Astrocyte (in vitro differentiated cells and primary cell): Measurements from ENCODE around the gene ARNT2. TPM values are rescaled to one million over a fixed set of nuclear protein-coding genes. Genes with fewer than 3 reads are reported as not detected.

Experiments used
- DNase-seq: peaks from one replicate; pipeline ENCODE4 v3.0.0-alpha.2; 2010; ENCODE audit warnings: low read depth
- FAIRE-seq: peaks from 2 replicates; lab custom pipeline; 2011; peaks lifted over from hg19 to GRCh38; lab: Jason Lieb, UNC
- H2AFZ ChIP-seq: 2 replicates; pipeline ENCODE4 v1.6.0; 2012; ENCODE audit warnings: low read depth, low read length, inconsistent platforms
- H3K27ac ChIP-seq: 2 replicates; pipeline ENCODE4 v1.5.1; 2011; ENCODE audit warnings: low read depth, low read length, inconsistent platforms
- H3K27me3 ChIP-seq: 2 replicates; pipeline ENCODE4 v1.6.0; 2011; ENCODE audit warnings: low read length, inconsistent platforms; ENCODE audit not compliant: insufficient read depth
- H3K36me3 ChIP-seq: 2 replicates; pipeline ENCODE4 v1.5.1; 2011; ENCODE audit warnings: low read length, inconsistent platforms; ENCODE audit not compliant: insufficient read depth
- H3K4me1 ChIP-seq: 2 replicates; pipeline ENCODE4 v1.5.1; 2011; ENCODE audit warnings: low read length, inconsistent platforms; ENCODE audit not compliant: insufficient read depth
- H3K4me2 ChIP-seq: 2 replicates; pipeline ENCODE4 v1.6.0; 2012; ENCODE audit warnings: low read length, inconsistent platforms
- H3K4me3 ChIP-seq: 2 replicates; pipeline ENCODE4 v1.5.1; 2011; ENCODE audit warnings: low read depth, mild to moderate bottlenecking, low read length, inconsistent platforms; ENCODE audit not compliant: insufficient read depth
- H3K79me2 ChIP-seq: 2 replicates; pipeline ENCODE4 v1.6.0; 2012; ENCODE audit warnings: mild to moderate bottlenecking, low read length, inconsistent platforms; ENCODE audit not compliant: insufficient read depth
- H3K9ac ChIP-seq: 2 replicates; pipeline ENCODE4 v1.6.0; 2012; ENCODE audit warnings: mild to moderate bottlenecking, low read length, inconsistent platforms
- H3K9me3 ChIP-seq: 2 replicates; pipeline ENCODE4 v1.5.1; 2012; ENCODE audit warnings: low read depth, mild to moderate bottlenecking, low read length, inconsistent platforms; ENCODE audit not compliant: insufficient read depth
- H4K20me1 ChIP-seq: 2 replicates; pipeline ENCODE4 v1.6.0; 2012; ENCODE audit warnings: low read length, inconsistent platforms; ENCODE audit not compliant: insufficient read depth
- H3K27ac Mint-ChIP-seq: one replicate; pipeline ENCODE4 v1.8.0; 2021; ENCODE audit warnings: mild to moderate bottlenecking, mixed read lengths; ENCODE audit not compliant: unreplicated experiment
- H3K27me3 Mint-ChIP-seq: one replicate; pipeline ENCODE4 v1.8.0; 2021; ENCODE audit warnings: low read depth, mixed read lengths; ENCODE audit not compliant: unreplicated experiment
- H3K36me3 Mint-ChIP-seq: one replicate; pipeline ENCODE4 v1.8.0; 2021; ENCODE audit warnings: low read depth, mixed read lengths; ENCODE audit not compliant: unreplicated experiment
- H3K4me1 Mint-ChIP-seq: one replicate; pipeline ENCODE4 v1.8.0; 2021; ENCODE audit warnings: low read depth, mixed read lengths; ENCODE audit not compliant: unreplicated experiment
- H3K4me3 Mint-ChIP-seq: one replicate; pipeline ENCODE4 v1.8.0; 2021; ENCODE audit warnings: mild to moderate bottlenecking, moderate library complexity, mixed read lengths; ENCODE audit not compliant: unreplicated experiment
- H3K9me3 Mint-ChIP-seq: one replicate; pipeline ENCODE4 v1.8.0; 2021; ENCODE audit warnings: mild to moderate bottlenecking, mixed read lengths; ENCODE audit not compliant: unreplicated experiment
- CTCF ChIP-seq: IDR thresholded peaks from 2 replicates; pipeline ENCODE4 v1.5.1; 2011; ENCODE audit warnings: low read depth, mild to moderate bottlenecking, inconsistent platforms, low read length, moderate library complexity; ENCODE audit not compliant: insufficient read depth
- EZH2 ChIP-seq: IDR thresholded peaks from 2 replicates; pipeline ENCODE4 v1.6.1; 2012; ENCODE audit warnings: mild to moderate bottlenecking, low read length, inconsistent platforms; ENCODE audit not compliant: insufficient read depth
- total RNA-seq: library from RNA; stranded (reverse); gene quantifications from 2 replicates; pipeline ENCODE4 v1.2.1, GENCODE V29; 2021

Gene ARNT2
- total RNA-seq, 1 donor from 2014 or later: 3.5 TPM

- H3K27me3 Mint-ChIP-seq: peaks cover 9% of the 10 kb centered on the region
- Histone ChIP-seq H3K4me2 (no peak overlapping the region), H3K4me1 (peaks cover 16% of the 10 kb centered on the region), H3K79me2 (no peaks in the 10 kb centered on the region), H3K36me3 (no peaks in the 10 kb centered on the region), H3K4me3 (no peak overlapping the region), H3K27me3 (no peaks in the 10 kb centered on the region), H2AFZ (no peak overlapping the region), H3K27ac (no peak overlapping the region), H4K20me1 (no peaks in the 10 kb centered on the region), H3K9me3 (no peaks in the 10 kb centered on the region), H3K9ac (no peak overlapping the region)
- no peak overlapping the region for H3K4me3 Mint-ChIP-seq
- TF ChIP-seq EZH2 (no peak), CTCF (no peak)
- H3K36me3 Mint-ChIP-seq: peaks cover 5% of the 10 kb centered on the region
- no peak for FAIRE-seq
- DNase-seq: no peak
- no peak overlapping the region for H3K27ac Mint-ChIP-seq
- H3K9me3 Mint-ChIP-seq: peaks cover 2% of the 10 kb centered on the region
- H3K4me1 Mint-ChIP-seq: peaks cover 13% of the 10 kb centered on the region
Measured at GRCh38 chr15:80582816-80583423, 178.7 kb downstream of the ARNT2 start.

GRCh38 chr15:80584561-80584964 is 180.4 kb downstream of the ARNT2 start:
- DNase-seq (no peak), FAIRE-seq (no peak)
- Histone ChIP-seq H3K36me3 (no peaks in the 10 kb centered on the region), H3K9ac (no peak overlapping the region), H3K79me2 (no peaks in the 10 kb centered on the region), H4K20me1 (no peaks in the 10 kb centered on the region), H3K9me3 (no peaks in the 10 kb centered on the region), H3K4me3 (no peak overlapping the region), H3K27ac (no peak overlapping the region), H3K27me3 (no peaks in the 10 kb centered on the region), H2AFZ (no peak overlapping the region), H3K4me2 (no peak overlapping the region), H3K4me1 (peaks cover 29% of the 10 kb centered on the region)
- H3K4me3 Mint-ChIP-seq: no peak overlapping the region
- peaks cover 21% of the 10 kb centered on the region for H3K4me1 Mint-ChIP-seq
- peaks cover 6% of the 10 kb centered on the region for H3K27me3 Mint-ChIP-seq
- H3K27ac Mint-ChIP-seq: no peak overlapping the region
- H3K36me3 Mint-ChIP-seq: peaks cover 4% of the 10 kb centered on the region
- TF ChIP-seq EZH2 (no peak), CTCF (no peak)
- H3K9me3 Mint-ChIP-seq: peaks cover 7% of the 10 kb centered on the region

- Histone ChIP-seq H3K27ac (no peak overlapping the region), H3K9ac (no peak overlapping the region), H2AFZ (no peak overlapping the region), H3K27me3 (no peaks in the 10 kb centered on the region), H3K4me1 (peaks cover 24% of the 10 kb centered on the region), H3K79me2 (no peaks in the 10 kb centered on the region), H3K4me2 (no peak overlapping the region), H4K20me1 (no peaks in the 10 kb centered on the region), H3K9me3 (no peaks in the 10 kb centered on the region), H3K4me3 (no peak overlapping the region), H3K36me3 (no peaks in the 10 kb centered on the region)
- Mint-ChIP-seq H3K36me3 (peaks cover 4% of the 10 kb centered on the region), H3K27ac (no peak overlapping the region), H3K27me3 (peaks cover 6% of the 10 kb centered on the region), H3K4me3 (no peak overlapping the region), H3K9me3 (peaks cover 7% of the 10 kb centered on the region), H3K4me1 (peaks cover 19% of the 10 kb centered on the region)
- TF ChIP-seq CTCF: no peak
- TF ChIP-seq EZH2: no peak
- DNase-seq (no peak), FAIRE-seq (no peak)
Measured at GRCh38 chr15:80584973-80585525, 180.9 kb downstream of the ARNT2 start.
